HG03139 (cell line): Measurements from ENCODE around the gene ZFAND6.
"Not testable (repeated sequence)": the region's sequence is repeated elsewhere in the genome, so short reads cannot be mapped to it uniquely, and the experiment has no call there.

Experiments
- ATAC-seq: cut with Tn5 transposase; IDR thresholded peaks from one replicate; pipeline ENCODE4 v1.9.1; 2021; ENCODE audit not compliant: unreplicated experiment

The ZFAND6 gene

DNA sequence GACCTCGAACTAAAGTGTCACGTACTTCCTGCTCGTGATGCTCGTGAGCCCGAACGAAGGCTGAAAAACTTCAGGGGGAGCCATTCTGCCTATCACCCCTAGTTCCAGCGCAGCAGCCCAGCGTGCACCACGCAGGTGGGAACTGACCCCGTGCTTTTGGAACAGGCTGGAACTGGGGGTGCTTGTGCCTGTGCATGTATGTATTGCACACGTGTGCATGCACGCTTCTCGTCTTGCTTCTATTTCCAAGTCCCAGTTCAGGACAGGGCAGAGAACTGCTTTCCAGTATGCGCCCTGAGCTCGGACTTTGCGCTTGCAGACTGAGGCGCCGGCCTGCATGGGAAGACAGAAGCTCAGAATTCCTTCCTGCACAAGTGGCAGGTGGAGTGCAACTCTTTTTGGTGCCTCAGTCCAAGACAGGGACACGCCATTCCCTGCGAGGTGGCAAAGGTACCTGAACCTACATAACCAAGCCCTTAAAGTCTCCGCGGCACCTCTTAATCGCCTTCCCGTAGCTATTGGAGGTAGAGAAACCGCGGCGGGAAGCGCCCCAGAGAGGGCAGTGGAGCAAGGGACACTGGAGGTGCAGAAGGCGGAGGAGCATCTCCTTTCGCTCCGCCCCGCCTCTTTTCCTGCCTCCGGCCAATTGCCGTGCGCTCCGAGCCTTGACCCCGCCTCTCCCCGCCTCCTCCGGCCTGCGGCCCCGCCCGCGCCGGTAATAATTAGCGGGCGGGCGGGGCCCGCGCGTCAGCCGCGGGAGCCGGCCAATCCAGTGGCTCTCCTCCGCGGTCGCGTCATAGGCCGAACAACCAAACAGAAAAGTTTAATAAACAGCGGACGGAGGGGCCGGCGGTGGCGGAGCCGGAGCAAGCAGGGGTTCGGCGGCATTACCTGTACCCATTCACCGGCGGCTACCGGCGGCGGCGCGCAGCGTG, at the start of gene ZFAND6:
TSS of gene ZFAND6 (plus strand) at position 826 of the 935 bp plus-strand sequence. CDS start 60,669 bp downstream, outside the sequence.
- peak; percentile 79 for ATAC-seq

DNA sequence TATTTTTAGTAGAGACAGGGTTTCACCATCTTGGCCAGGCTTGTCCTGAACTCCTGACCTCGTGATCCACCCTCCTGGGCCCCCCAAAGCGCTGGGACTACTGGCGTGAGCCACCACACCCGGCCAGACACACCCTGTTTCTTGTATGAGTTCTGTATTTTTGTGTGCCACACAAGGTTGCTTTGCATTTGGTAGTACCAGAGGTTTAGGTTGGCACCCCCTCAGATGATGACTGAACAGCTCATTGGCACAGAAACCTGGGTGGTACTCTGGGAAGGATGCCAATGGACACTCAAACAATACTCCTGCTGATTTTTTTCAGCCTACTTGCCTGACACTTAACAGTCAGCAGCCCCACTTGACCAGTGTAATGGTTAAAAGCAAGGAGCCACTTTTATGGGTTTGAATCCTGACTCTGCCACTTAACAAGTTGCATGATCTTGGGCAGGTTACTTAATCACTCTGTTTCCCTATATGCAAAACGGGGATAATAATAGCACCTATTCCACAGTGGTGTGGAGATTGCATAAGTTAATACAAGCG, 49.3 kb upstream of the ZFAND6 start:
- no peak for ATAC-seq

DNA sequence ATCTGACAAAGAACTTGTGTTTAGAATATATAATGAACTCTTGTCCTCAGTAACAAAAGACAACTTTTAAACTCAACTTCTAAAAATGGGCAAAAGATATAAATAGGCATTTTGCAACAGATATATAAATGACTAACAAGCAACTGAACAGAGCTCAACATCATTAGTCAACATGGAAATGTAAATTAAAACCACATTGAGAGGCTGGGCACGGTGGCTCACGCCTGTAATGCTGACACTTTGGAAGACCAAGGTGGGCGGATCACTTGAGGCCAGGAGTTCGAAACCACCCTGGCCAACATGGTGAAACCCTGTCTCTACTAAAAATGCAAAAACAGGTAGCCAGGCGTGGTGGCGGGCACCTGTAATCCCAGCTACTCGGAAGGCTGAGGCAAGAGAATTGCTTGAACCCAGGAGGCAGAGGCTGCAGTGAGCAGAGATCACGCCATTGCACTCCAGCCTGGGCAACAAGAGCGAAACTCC, 48.4 kb upstream of the ZFAND6 start:
- not testable (repeated sequence) for ATAC-seq

DNA sequence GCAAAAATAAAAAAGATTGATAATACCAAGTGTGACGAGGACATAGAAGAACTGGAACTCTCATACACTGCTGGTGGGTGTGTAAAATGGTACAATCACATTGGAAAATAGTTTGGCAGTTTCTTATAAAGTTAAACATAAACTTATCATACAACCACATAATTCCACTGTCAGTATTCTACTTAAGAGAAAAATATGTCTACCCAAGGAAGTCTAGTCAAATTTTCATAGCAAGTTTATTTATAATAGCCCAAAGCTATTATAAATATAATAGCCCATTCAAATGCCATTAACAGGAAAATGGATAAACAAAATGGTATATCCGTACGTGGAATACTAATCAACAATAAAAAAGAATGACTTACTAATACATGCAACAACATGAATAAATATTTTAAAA, 47.9 kb upstream of the ZFAND6 start:
- ATAC-seq = no peak

DNA sequence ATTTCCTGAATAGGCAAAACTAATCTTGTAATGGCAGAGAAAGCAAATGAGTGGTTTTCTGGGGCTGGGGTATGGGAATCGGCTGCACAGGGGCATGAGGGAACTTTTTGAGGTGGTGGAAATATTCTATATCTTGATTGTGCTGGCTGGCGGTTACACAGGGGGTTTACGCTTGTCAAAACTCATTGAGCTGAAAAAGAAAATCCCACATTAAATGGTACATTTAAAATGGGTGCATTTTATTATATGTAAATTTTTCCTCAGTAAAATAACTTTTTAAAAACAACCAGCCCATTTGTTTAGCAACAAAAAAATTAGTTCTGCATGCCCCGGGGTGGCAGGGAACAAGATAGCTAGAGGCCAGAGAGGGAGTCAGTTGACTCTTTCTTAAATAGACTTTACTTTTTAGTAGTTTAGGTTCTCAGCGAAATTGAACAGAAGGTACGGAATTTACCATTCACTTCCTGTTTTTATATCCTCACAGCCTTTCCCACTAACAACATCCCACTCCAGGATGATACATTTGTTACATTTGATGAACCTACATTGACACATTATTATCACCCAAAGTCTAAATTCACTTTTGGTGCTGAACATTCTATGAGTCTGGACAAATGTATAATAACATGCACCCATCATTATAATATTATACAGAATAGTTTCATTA, 47.3 kb upstream of the ZFAND6 start:
- no peak for ATAC-seq

DNA sequence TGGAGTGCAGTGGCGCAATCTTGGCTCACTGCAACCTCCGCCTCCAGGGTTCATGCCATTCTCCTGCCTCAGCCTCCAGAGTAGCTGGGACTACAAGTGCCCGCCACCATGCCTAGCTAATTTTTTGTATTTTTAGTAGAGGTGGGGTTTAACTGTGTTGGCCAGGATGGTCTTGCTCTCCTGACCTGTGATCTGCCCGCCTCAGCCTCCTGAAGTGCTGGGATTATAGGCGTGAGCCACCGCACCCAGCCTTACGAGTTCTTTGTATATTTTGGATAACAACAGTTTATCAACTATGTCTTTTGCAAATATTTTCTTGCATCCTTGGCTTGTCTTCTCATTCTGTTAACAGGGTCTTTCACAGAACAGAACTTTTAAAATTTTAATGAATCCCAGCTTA, 45.3 kb upstream of the ZFAND6 start:
- ATAC-seq = not testable (repeated sequence)

DNA sequence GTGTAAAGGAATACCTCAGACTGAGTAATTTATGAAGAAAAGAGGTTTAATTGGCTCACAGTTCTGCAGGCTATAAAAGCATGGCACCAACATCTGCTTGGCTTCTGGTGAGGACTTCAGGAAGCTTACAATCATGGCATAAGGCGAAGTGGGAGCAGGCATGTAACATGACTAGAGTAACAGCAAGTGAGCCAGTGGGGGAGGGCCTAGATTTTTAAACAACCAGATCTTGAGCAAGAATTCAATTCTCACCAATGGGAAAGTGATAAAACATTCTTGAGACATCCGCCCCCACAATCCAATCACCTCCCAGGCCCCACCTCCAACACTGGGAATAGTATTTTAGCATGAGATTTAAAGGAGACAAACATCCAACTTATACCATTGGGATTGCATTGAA, 44.3 kb upstream of the ZFAND6 start:
- no peak for ATAC-seq

DNA sequence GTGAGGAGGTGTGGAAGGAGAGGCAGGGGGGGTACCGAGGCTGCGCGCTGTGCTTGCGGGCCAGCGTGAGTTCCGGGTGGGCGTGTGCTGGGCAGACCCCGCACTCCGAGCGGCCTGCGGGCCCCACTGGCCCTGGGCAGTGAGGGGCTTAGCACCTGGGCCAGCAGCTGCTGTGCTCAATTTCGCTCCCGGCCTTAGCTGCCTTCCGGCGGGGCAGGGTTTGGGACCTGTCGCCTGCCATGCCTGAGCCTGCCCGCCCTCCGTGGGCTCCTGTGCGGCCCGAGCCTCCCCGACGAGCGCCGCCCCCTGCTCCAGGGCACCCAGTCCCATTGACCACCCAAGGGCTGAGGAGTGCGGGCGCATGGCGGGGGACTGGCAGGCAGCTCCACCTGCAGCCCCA, 43.0 kb upstream of the ZFAND6 start:
- ATAC-seq = not testable (repeated sequence)

DNA sequence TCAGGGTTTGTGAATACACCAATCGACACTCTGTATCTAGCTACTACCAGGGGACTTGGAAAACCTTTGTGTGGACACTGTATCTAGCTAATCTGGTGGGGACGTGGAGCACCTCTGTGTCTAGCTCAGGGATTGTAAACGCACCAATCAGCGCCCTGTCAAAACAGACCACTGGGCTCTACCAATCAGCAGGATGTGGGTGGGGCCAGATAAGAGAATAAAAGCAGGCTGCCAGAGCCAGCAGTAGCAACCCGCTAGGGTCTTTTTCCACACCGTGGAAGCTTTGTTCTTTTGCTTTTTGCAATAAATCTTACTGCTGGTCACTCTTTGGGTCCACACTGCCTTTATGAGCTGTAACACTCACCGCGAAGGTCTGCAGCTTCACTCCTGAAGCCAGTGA, 42.3 kb upstream of the ZFAND6 start:
- ATAC-seq = not testable (repeated sequence)

DNA sequence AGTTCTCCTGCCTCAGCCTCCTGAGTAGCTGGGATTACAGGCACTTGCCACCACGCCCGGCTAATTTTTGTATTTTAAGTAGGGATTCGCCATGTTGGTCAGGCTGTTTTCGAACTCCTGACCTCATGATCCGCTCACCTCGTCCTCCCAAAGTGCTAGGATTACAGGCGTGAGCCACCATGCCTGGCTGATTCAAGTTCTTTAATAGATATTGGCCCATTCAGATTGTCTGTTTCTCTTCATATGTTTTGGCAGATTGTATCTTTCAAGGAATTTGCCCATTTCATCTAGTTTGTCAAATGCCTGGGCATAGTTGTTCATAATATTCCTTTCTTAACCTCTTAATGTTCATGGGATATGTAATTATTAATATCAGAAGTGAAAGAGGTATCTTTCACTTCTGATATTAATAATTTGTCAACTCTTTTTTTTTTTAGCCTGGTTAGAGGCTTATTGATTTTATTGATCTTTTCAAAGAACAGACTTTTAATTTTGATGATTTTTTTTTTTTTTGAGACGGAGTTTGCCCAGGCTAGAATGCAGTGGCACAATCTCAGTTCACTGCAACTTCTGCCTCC, 40.2 kb upstream of the ZFAND6 start:
- ATAC-seq = no peak

DNA sequence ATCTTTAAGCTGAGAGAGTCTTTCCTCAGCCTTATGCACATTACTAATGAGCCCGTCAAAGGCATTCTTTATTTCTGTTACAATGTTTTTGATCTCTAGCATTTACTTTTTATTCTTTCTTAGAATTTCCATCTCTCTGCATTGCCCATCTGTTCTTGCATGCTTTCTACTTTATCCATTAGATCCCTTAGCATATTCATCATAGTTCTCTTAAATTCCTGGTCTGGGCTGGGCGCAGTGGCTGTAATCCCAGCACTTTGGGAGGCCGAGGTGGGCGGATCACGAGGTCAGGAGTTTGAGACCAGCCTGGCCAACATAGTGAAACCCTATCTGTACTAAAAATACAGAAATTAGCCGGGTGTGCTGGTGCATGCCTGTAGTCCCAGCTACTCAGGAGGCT, 39.3 kb upstream of the ZFAND6 start:
- ATAC-seq = not testable (repeated sequence)

DNA sequence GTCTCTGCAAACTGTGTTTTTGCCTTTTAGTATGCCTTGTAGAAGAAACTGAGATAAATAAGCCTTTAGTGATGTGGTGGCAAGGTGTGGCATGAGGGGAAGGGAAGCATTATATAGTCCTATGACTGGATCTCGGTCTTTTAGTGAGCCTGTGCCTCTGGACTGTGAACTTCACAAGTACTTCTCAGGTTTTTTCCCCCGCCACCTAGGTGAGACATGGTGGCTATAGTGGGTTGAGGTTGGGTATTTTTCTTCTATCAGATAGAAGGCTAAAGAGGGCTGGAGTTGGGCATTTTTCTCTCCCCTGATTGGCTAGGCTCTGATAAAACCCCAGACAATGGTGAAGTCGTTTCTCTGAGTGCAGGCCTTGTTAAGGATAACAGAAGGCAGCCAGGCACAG, 38.7 kb upstream of the ZFAND6 start:
- no peak for ATAC-seq

DNA sequence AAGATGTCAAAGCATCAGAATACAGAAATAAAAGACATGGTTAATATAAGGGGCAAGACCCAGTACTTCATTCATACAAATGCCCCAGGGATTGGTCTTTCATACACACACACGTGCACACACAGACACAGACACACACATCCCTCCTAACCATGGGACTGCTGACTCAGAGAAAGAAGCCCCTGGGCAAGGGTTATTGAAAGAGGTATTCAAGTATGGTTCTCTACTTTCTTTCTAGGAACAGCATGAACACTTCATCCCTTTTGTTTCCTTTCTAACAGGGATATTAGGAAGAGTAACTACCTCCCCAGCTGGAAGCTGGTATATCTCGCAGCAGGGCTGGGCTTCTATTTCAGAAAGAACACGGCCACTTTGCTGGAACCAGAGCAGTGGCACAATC, 33.2 kb upstream of the ZFAND6 start:
- ATAC-seq = no peak

DNA sequence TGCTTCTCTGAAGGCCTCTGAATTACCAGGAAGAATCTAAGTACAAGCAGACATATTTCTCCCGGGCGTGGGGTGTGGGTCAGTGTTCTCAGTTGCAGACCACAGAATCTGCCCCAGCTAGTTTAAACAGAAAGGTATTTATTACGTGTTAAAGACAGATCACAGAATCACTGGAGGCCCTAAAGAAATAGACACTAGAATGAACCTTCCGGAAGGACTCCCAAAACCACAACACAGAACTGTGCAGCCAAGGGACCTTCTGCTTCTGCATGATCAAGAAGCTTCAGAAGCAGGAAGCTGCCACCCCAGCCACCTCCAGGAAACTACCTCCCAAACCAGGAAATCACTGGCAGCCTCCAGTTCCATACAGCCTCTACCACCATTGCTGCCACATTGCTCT, 32.7 kb upstream of the ZFAND6 start:
- no peak for ATAC-seq

DNA sequence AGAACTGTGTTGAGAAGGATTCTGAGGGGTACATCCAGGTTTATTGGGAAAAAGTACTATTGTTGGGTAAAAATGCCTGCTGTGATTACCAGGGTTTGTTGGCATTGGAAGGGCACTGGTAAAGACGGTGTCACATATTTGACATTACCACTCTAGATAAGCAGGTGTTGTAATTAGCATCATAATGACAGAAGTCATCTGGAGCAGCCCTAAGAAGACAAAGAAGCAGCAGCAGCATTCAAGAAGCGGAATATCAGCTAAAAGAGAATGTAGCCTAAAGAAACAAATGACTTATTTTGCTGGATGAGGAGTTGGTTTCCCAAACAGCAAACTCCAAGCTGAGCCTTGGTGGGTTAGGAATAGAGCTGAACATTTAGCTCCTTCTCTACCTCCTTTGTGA, 30.5 kb upstream of the ZFAND6 start:
- no peak for ATAC-seq

DNA sequence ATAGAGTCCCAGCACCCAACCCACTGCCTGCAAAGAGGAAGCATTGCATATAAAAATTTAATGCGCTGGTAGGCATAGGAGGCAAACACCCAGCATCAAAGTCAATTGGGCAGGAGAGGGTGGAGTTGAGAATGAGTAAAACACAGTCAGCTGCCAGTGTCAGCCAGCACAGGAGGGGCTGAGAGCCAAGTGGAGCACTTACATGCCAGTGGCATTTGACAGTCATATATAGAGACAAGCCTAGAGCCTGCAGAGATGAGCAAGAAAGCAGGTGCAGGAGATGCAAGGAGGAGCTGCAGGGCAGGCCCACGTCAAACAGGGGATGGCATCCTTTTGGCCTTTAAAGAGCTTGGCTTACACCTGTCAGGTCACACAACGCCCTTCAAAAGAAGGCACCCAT, 27.6 kb upstream of the ZFAND6 start:
- no peak for ATAC-seq

DNA sequence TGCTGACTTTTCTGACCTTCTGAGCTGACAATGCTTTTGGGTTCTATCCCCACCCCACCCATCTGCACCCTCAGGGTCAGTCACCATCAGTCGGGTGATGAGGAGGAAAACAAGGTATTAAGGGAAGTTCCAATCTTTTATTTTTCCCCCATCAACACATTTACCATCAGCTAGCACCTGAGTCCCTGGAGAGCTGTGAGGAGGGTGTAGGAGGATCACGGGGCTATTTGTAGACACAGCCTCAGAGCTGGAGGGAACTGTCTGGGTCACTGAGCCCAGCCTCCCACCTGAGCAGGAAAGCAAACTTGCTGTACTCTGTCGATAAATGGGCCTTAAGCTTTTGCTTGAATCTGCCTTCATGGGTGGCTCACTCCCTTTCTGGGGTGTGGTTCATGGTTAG, 24.8 kb upstream of the ZFAND6 start:
- no peak for ATAC-seq

DNA sequence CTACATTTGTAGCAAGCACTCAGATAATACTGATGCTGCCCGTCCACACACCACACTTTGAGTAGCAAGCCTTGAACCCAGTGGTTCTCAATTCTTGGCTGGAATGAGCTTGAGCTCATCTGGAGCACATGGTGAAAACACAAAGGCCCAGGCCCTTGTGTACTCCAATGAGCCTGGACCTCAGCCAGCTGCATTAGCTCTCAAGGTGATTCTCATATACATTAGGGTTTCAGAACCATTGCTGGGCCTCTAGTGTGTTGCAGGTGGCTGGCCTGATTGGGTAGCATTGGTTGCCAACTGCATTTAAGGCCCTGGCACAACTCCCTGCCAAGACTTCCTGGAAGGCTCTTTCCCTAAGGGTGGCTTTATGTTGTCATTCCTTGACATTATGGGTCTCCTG, 23.4 kb upstream of the ZFAND6 start:
- ATAC-seq = no peak

DNA sequence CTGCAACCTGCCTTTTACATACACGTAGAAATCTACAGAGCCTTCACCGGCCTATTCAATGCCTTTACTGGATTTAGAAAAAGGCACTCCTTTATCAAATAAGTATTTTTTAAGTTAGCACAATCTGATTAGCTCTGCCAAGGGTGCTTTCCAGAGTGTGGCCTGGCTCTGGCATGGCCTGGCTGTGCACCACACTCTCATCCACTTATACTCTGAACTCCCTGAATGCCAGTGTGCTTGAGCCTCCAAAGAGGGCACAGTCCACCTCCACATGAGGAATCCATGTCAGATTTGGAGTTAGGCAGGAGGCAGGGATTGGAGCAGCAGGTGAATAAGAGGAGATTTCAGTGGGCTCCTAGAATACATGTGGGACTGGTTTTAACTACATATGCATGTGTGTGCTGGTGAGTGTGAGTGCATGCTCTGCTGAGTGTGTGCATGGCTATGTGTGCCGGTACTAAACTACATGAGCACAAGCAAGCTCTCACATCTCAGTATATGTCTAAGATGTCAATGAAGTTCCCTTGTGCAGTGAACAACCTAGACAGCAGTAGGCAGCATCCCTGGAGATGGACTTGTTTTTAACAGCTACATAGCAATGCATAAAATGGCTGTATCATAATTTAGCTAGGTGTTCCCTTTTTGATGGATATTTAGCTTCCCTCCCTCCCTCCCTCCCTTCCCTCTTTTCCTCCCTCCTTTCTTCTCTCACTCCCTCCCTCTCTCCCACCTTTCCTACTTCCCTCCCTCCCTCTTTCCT, 17.8 kb upstream of the ZFAND6 start:
- ATAC-seq = no peak

DNA sequence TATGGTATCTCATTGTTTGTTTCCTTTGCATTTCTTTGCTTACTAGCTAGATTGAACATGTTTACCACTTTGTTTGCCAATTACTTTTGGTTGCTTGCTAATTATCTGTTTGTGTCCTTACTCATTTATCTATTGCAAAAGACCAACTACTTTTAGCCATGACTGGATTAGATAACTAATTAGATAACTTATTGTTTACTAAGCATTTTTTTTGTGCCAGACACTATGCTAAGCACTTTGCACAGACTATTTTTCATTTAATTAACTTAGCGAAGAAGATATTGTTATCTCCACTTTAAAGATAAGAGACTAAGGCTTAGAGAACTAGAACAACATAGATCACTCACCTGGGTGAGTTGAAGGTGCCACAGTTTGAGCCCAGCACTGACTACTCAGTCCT, 16.9 kb upstream of the ZFAND6 start:
- ATAC-seq = no peak

DNA sequence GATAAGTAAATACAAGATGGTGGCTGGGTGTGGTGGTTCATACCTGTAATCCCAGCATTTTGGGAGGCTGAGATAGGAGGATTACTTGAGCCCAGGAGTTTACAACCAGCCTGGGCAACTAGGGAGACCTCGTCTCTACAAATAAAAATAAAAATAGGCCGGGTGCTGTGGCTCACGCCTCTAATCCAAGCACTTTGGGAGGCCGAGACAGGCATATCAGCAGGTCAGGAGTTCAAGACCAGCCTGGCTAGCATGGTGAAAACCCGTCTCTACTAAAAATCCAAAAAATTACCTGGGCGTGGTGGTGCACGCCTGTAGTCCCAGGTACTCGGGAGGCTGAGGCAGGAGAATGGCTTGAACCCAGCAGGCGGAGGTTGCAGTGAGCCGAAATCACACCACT, 14.3 kb upstream of the ZFAND6 start:
- ATAC-seq = not testable (repeated sequence)
